PC-3 (cell line): Measurements from ENCODE around the gene C22orf39.

Experiments
- CTCF ChIP-seq: fragments of 300-600 bp; sonication (generic); conservative IDR thresholded peaks from 2 replicates; pipeline ENCODE4 v1.5.1; 2017; ENCODE audit warnings: antibody characterized with exemption, low read depth, mild to moderate bottlenecking, low read length
- EZH2 ChIP-seq: fragments of 300-600 bp; sonication (generic); IDR thresholded peaks from one replicate; pipeline ENCODE4 v1.6.1; 2017; ENCODE audit warnings: antibody characterized with exemption, mild to moderate bottlenecking, low read length; ENCODE audit not compliant: unreplicated experiment

- TF ChIP-seq CTCF (no peak), EZH2 (no peak)
These were observed 1.4 kb upstream of the C22orf39 start for GRCh38 chr22:19448739-19449421.
